H1 (cell line): ENCODE measurements around the gene AP3D1. TPM values are rescaled to one million over a fixed set of nuclear protein-coding genes. Genes with fewer than 3 reads are reported as not detected.

ENCODE experiments used
- CTCF ChIA-PET: fragments of 300-600 bp; sonication (Branson Sonifier 250); formaldehyde crosslinking; loops from one replicate; lab custom pipeline; 2021; ENCODE audit not compliant: partially characterized antibody; lab: Charles Lee
- POLR2A ChIA-PET: fragments of 300-600 bp; sonication (Branson Sonifier 250); formaldehyde crosslinking; loops from one replicate; lab custom pipeline; 2021; ENCODE audit warnings: inconsistent platforms; ENCODE audit not compliant: partially characterized antibody; lab: Charles Lee
- DNase-seq, 2 experiments: peaks; one replicate each; pipeline versions ENCODE4 v3.0.0 to v3.0.0-alpha.2; 2010 to 2022; ENCODE audit warnings: low spot score in 2 of 2, low read depth in 1 of 2, mixed read lengths in 1 of 2
- FAIRE-seq: peaks from 2 replicates; lab custom pipeline; 2011; peaks lifted over from hg19 to GRCh38; lab: Jason Lieb, UNC
- H2AFZ ChIP-seq: 2 replicates; pipeline ENCODE4 v1.8.1; 2012; ENCODE audit warnings: low read length, inconsistent platforms
- H2AK5ac ChIP-seq: 2 replicates; pipeline ENCODE4 v1.6.1; 2013; ENCODE audit warnings: low read depth, low read length
- H2BK120ac ChIP-seq: replicated peaks from 2 replicates; pipeline ENCODE3; 2013; ENCODE audit warnings: low read depth, low read length, inconsistent platforms
- H2BK12ac ChIP-seq: 2 replicates; pipeline ENCODE4 v1.6.1; 2013; ENCODE audit warnings: low read depth, low read length
- H2BK15ac ChIP-seq: 2 replicates; pipeline ENCODE4 v1.6.1; 2013; ENCODE audit warnings: low read length
- H2BK20ac ChIP-seq: 2 replicates; pipeline ENCODE4 v1.6.1; 2013; ENCODE audit warnings: low read length
- H2BK5ac ChIP-seq: 2 replicates; pipeline ENCODE4 v1.6.1; 2013; ENCODE audit warnings: low read depth, low read length
- H3K14ac ChIP-seq: 2 replicates; pipeline ENCODE4 v1.6.1; 2013; ENCODE audit warnings: inconsistent platforms; ENCODE audit not compliant: insufficient read length
- H3K18ac ChIP-seq: 2 replicates; pipeline ENCODE4 v1.6.1; 2013; ENCODE audit warnings: low read length; ENCODE audit errors: extremely low read depth
- H3K23ac ChIP-seq: 2 replicates; pipeline ENCODE4 v1.6.1; 2013; ENCODE audit warnings: inconsistent platforms; ENCODE audit not compliant: insufficient read length
- H3K23me2 ChIP-seq: 2 replicates; pipeline ENCODE4 v1.6.1; 2013; ENCODE audit warnings: low read depth, low read length
- H3K27ac ChIP-seq: 2 replicates; pipeline ENCODE4 v1.6.1; 2011; ENCODE audit warnings: low read depth, low read length, inconsistent platforms
- H3K27me3 ChIP-seq, 4 experiments: replicated peaks in 1 of 4; 1 replicate in 1 of 4; 2 replicates in 3 of 4; pipeline versions ENCODE4 v1.6.1 to v1.8.1; 2011 to 2013; ENCODE audit warnings: low read length in 3 of 4, mild to moderate bottlenecking in 3 of 4, inconsistent platforms in 2 of 4, mixed read lengths in 2 of 4, moderate library complexity in 1 of 4; ENCODE audit not compliant: control insufficient read depth in 3 of 4, insufficient read depth in 3 of 4; ENCODE audit errors: extremely low read depth in 1 of 4
- H3K36me3 ChIP-seq, 4 experiments: 2 replicates each; pipeline versions ENCODE4 v1.6.1 to v1.8.1; 2011 to 2013; ENCODE audit warnings: mild to moderate bottlenecking in 4 of 4, low read length in 3 of 4, moderate library complexity in 2 of 4, control low read depth in 1 of 4, inconsistent platforms in 1 of 4; ENCODE audit not compliant: insufficient read depth in 4 of 4, control insufficient read depth in 2 of 4
- H3K4ac ChIP-seq: replicated peaks from 2 replicates; pipeline ENCODE3; 2013; ENCODE audit warnings: low read length, low read depth, mixed read lengths, inconsistent platforms; ENCODE audit not compliant: insufficient read length
- H3K4me1 ChIP-seq, 4 experiments: replicated peaks in 1 of 4; 1 replicate in 1 of 4; 2 replicates in 3 of 4; pipeline versions ENCODE4 v1.6.1 to v1.8.1; 2011 to 2013; ENCODE audit warnings: low read length in 3 of 4, inconsistent platforms in 2 of 4, mixed read lengths in 1 of 4; ENCODE audit not compliant: insufficient read depth in 4 of 4, control insufficient read depth in 3 of 4
- H3K4me2 ChIP-seq, 2 experiments: 2 replicates each; pipeline versions ENCODE4 v1.6.1 to v1.8.1; 2011 to 2013; ENCODE audit warnings: low read depth in 2 of 2, low read length in 2 of 2, control low read depth in 1 of 2, inconsistent platforms in 1 of 2, mild to moderate bottlenecking in 1 of 2; ENCODE audit not compliant: insufficient read depth in 1 of 2
- H3K4me3 ChIP-seq, 4 experiments: fragments of 200-600, 300-600 bp in 1 of 4; sonication (generic), shearing (Covaris generic), sonication (Bioruptor Twin) in 1 of 4; 2 replicates each; pipeline versions ENCODE4 v1.5.1 to v1.8.1; 2011 to 2016; ENCODE audit warnings: low read length in 4 of 4, low read depth in 3 of 4, control low read depth in 2 of 4, inconsistent platforms in 2 of 4, mild to moderate bottlenecking in 2 of 4, mixed read lengths in 1 of 4, moderate library complexity in 1 of 4; ENCODE audit not compliant: insufficient read depth in 2 of 4; ENCODE audit errors: extremely low read depth in 1 of 4
- H3K56ac ChIP-seq: replicated peaks from 2 replicates; pipeline ENCODE3; 2013; ENCODE audit warnings: low read depth, mild to moderate bottlenecking, mixed read lengths, low read length, inconsistent platforms; ENCODE audit not compliant: insufficient read length
- H3K79me1 ChIP-seq: 2 replicates; pipeline ENCODE4 v1.6.1; 2013; ENCODE audit warnings: low read depth, low read length, control low read depth
- H3K79me2 ChIP-seq, 2 experiments: 2 replicates each; pipeline versions ENCODE4 v1.6.1 to v1.8.1; 2012 to 2013; ENCODE audit warnings: low read length in 2 of 2, mild to moderate bottlenecking in 2 of 2, inconsistent platforms in 1 of 2; ENCODE audit not compliant: insufficient read depth in 2 of 2, control insufficient read depth in 1 of 2
- H3K9ac ChIP-seq, 4 experiments: replicated peaks in 1 of 4; 1 replicate in 1 of 4; 2 replicates in 3 of 4; pipeline versions ENCODE4 v1.6.1 to v1.8.1; 2011 to 2013; ENCODE audit warnings: low read depth in 3 of 4, low read length in 3 of 4, control low read depth in 2 of 4, mild to moderate bottlenecking in 2 of 4, moderate library complexity in 2 of 4, inconsistent platforms in 1 of 4; ENCODE audit errors: extremely low read depth in 1 of 4
- H3K9me3 ChIP-seq, 2 experiments: 2 replicates each; pipeline versions ENCODE4 v1.6.1 to v1.8.1; 2012 to 2013; ENCODE audit warnings: mild to moderate bottlenecking in 2 of 2, moderate library complexity in 2 of 2, control low read depth in 1 of 2, inconsistent platforms in 1 of 2, low read depth in 1 of 2, low read length in 1 of 2, mixed read lengths in 1 of 2; ENCODE audit not compliant: insufficient read depth in 2 of 2
- H4K20me1 ChIP-seq, 2 experiments: replicated peaks in 1 of 2; 2 replicates each; pipeline versions ENCODE3 to v1.8.1; 2011 to 2013; ENCODE audit warnings: inconsistent platforms in 2 of 2, low read length in 2 of 2, mild to moderate bottlenecking in 1 of 2; ENCODE audit not compliant: insufficient read depth in 2 of 2, control insufficient read depth in 1 of 2
- H4K5ac ChIP-seq: 2 replicates; pipeline ENCODE4 v1.6.1; 2013; ENCODE audit warnings: low read length, low read depth, mixed read lengths, inconsistent platforms; ENCODE audit not compliant: insufficient read length
- H4K8ac ChIP-seq: 2 replicates; pipeline ENCODE4 v1.8.0; 2013; ENCODE audit warnings: mild to moderate bottlenecking, moderate library complexity, low read length, inconsistent platforms; ENCODE audit not compliant: insufficient read depth; ENCODE audit errors: extremely low read depth
- H4K91ac ChIP-seq: replicated peaks from 2 replicates; pipeline ENCODE3; 2013; ENCODE audit warnings: low read length, mixed read lengths, inconsistent platforms; ENCODE audit not compliant: insufficient read length
- CBX5 ChIP-seq: fragments of 300-800, 300-1000 bp; sonication (generic); IDR thresholded peaks from 2 replicates; pipeline ENCODE4 v1.7.1; 2016; ENCODE audit warnings: antibody characterized with exemption, low read length, low read depth
- CREB1 ChIP-seq: IDR thresholded peaks from 2 replicates; pipeline ENCODE4 v1.6.1; 2012; ENCODE audit warnings: inconsistent platforms
- E2F6 ChIP-seq: IDR thresholded peaks from 2 replicates; pipeline ENCODE4 v1.6.1; 2012; ENCODE audit warnings: inconsistent platforms
- EGR1 ChIP-seq: IDR thresholded peaks from 2 replicates; pipeline ENCODE4 v1.6.1; 2011; ENCODE audit warnings: low read depth, low read length, borderline replicate concordance
- KDM4A ChIP-seq: IDR thresholded peaks from one replicate; pipeline ENCODE4 v1.7.1; 2012; ENCODE audit warnings: low read depth, mild to moderate bottlenecking, moderate library complexity, low read length, inconsistent platforms; ENCODE audit not compliant: severe bottlenecking
- KDM5A ChIP-seq: fragments of 200-600 bp; IDR thresholded peaks from 2 replicates; pipeline ENCODE4 v1.7.1; 2012; ENCODE audit warnings: mild to moderate bottlenecking, low read length, inconsistent platforms, mixed read lengths
- NRF1 ChIP-seq: IDR thresholded peaks from 2 replicates; pipeline ENCODE4 v1.6.1; 2011; ENCODE audit warnings: mild to moderate bottlenecking, low read depth, low read length, improper control_type of control experiment
- RBBP5 ChIP-seq: IDR thresholded peaks from 2 replicates; pipeline ENCODE4 v1.7.1; 2012; ENCODE audit warnings: low read depth, mild to moderate bottlenecking, inconsistent platforms, low read length, moderate library complexity, borderline replicate concordance
- SP2 ChIP-seq: IDR thresholded peaks from 2 replicates; pipeline ENCODE4 v1.6.1; 2012; ENCODE audit warnings: mild to moderate bottlenecking, low read length, inconsistent platforms
- TEAD4 ChIP-seq: IDR thresholded peaks from 2 replicates; pipeline ENCODE4 v1.6.1; 2012; ENCODE audit warnings: low read depth, low read length, inconsistent platforms, mixed read lengths
- YY1 ChIP-seq: IDR thresholded peaks from 2 replicates; pipeline ENCODE4 v1.6.1; 2011; ENCODE audit warnings: low read depth, mild to moderate bottlenecking, low read length
- WGBS, 2 experiments: shearing (Covaris generic) in 1 of 2; methylation state at CpG; one replicate each; pipeline versions ENCODE4 v1.1.6 to v1.1.7; 2013 to 2015; ENCODE audit warnings: low lambda C conversion rate in 2 of 2, mixed read lengths in 2 of 2, inconsistent platforms in 1 of 2, low coverage in 1 of 2, missing lambda C conversion rate in 1 of 2; ENCODE audit not compliant: insufficient replicate concordance in 2 of 2, insufficient coverage in 1 of 2, insufficient read length in 1 of 2; ENCODE audit errors: extremely low coverage in 1 of 2, missing lambda C conversion rate in 1 of 2; 5-methylcytosine and 5-hydroxymethylcytosine counted together
- polyA plus RNA-seq, 7 experiments: library from polyadenylated mRNA; depleted of rRNA in 3 of 7; stranded (reverse) in 5 of 7; unstranded in 2 of 7; fragments of >200 nt in 5 of 7; fragments of 200-250 nt in 2 of 7; gene quantifications; 1 replicate in 5 of 7; 2 replicates in 1 of 7; 4 replicates in 1 of 7; pipeline versions ENCODE4 v1.2.1 to v1.2.3, GENCODE V29; 2011 to 2013; ENCODE audit warnings: missing spikeins in 2 of 7, mixed read lengths in 2 of 7
- total RNA-seq: library from RNA; stranded (reverse); fragmentation: NEBNext Ultra II Directional; extraction: Animal tissue kit (Norgen Biotek cat#: 25700); gene quantifications from 2 replicates; pipeline ENCODE4 v1.2.1, GENCODE V29; 2021

The AP3D1 gene
- total and polyA plus RNA-seq, 2 of the 8 experiments (the other 6 are each of a cell fraction or from before 2014, with no cell fraction given), result 161 to 174 TPM

GRCh38 chr19:2157452-2157851 lies 6.1 kb upstream of the AP3D1 start:
- POLR2A ChIA-PET, result interaction anchor here (0.9 to 1.0 kb wide), 2 partner anchors 78 to 105 kb away, joined by 3 read pairs; partner anchors contain the start of gene PLEKHJ1
- FAIRE-seq, result no peak
- H3K9ac ChIP-seq, result no peak overlapping the region
- TF ChIP-seq E2F6, result no peak
- no peak for TF ChIP-seq KDM5A
- no peak for TF ChIP-seq EGR1
- TF ChIP-seq NRF1, result no peak
- TF ChIP-seq KDM4A, result no peak
- no peak for TF ChIP-seq TEAD4
- no peak for TF ChIP-seq RBBP5
- TF ChIP-seq CBX5, result no peak
- no peak for TF ChIP-seq SP2
- no peak for TF ChIP-seq CREB1
- TF ChIP-seq YY1, result no peak
- TF ChIP-seq, all 59 proteins: peak for 0
- Histone ChIP-seq H2BK5ac (no peak overlapping the region), H2AK5ac (no peak overlapping the region), H4K91ac (no peak overlapping the region), H3K79me1 (no peaks in the 10 kb centered on the region), H3K9me3 (no peaks in the 10 kb centered on the region), H2BK15ac (no peak overlapping the region), H3K27ac (no peak overlapping the region), H2BK20ac (no peak overlapping the region), H3K14ac (no peak overlapping the region), H3K23me2 (peaks cover 4% of the 10 kb centered on the region; the same call in 1 of the 2 replicates), H2BK12ac (no peak overlapping the region), H3K4me2 (no peak overlapping the region), H3K27me3 (no peaks in the 10 kb centered on the region), H4K5ac (no peak overlapping the region), H3K4me1 (no peaks in the 10 kb centered on the region), H3K4ac (no peak overlapping the region), H3K18ac (no peak overlapping the region), H2AFZ (no peak overlapping the region), H4K20me1 (peaks cover 0 to 2% of the 10 kb centered on the region in 2 experiments), H3K79me2 (no peaks in the 10 kb centered on the region), H4K8ac (no peak overlapping the region), H3K36me3 (no peaks in the 10 kb centered on the region), H3K4me3 (no peak overlapping the region), H3K23ac (no peak overlapping the region), H3K56ac (no peak overlapping the region), H2BK120ac (no peak overlapping the region)
- CTCF ChIA-PET, result interaction anchor here (0.6 to 2.7 kb wide), 16 partner anchors 14 to 1657 kb away, joined by 3 to 14 read pairs (median 3); partner anchors contain the start of gene PLEKHJ1
- no peak for DNase-seq
- WGBS, 2 experiments, result no CpG with 5 or more reads among the region's 2 CpGs
